ENCODE data around the gene KIF19.

DNA sequence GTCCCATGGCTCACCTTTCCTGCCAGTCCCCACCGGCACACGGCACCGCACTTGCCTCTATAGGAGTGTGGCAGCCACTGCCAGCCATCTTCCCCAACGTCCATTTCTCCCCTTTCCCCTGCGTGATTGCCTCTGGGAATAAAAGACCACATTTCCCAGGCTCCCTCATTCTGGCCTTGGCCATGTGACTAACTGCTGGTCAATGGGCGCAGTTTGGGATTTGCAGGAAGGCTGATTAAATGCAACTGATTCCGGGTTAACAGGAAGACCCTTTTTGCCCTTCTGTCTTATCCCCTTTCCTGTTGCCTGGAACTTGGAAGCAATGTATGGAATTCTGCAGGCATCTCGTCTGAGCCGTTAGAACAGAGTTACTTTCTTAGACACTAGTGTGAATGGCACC lies 32.7 kb downstream of the KIF19 start:
- TF ChIP-seq, protein P1, sequence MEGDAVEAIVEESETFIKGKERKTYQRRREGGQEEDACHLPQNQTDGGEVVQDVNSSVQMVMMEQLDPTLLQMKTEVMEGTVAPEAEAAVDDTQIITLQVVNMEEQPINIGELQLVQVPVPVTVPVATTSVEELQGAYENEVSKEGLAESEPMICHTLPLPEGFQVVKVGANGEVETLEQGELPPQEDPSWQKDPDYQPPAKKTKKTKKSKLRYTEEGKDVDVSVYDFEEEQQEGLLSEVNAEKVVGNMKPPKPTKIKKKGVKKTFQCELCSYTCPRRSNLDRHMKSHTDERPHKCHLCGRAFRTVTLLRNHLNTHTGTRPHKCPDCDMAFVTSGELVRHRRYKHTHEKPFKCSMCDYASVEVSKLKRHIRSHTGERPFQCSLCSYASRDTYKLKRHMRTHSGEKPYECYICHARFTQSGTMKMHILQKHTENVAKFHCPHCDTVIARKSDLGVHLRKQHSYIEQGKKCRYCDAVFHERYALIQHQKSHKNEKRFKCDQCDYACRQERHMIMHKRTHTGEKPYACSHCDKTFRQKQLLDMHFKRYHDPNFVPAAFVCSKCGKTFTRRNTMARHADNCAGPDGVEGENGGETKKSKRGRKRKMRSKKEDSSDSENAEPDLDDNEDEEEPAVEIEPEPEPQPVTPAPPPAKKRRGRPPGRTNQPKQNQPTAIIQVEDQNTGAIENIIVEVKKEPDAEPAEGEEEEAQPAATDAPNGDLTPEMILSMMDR (IDR thresholded peaks at IDR 0.05): no peak
- TF ChIP-seq POLR2A (IDR thresholded peaks at IDR 0.05): no peak
